ENCODE results near the gene ERCC6L. TPM values are rescaled to one million over a fixed set of nuclear protein-coding genes. Genes with fewer than 3 reads are reported as not detected.

ERCC6L gene
- total and polyA plus RNA-seq, 2 of the 13 experiments (the other 11 are each of a cell fraction or from before 2014, with no cell fraction given): 0.86 to 9.5 TPM

DNA sequence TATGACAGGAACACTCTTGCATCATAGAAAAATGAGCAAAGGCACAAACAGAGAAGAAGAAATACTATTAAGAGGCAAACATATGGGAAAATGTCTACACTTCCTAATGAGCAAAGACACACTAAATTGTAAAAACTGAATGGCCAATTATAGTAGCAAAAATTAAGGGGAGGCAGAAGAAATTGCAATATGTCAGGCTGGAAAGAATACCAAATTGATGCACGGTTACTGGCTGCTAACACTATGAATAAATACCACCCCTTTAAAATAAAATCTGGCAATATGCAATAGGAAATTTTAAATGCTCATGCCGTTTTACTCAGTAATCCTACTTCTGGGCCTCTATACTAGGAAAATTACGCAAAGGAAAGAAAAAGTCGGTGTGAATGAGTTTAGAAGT is 73.3 kb downstream of the ERCC6L start (continued):
- TF ChIP-seq ZNF570 (CRISPR knock-in tag; IDR thresholded peaks at IDR 0.05; ENCODE audit: borderline replicate concordance) (no peak), ZNF558 (CRISPR knock-in tag; IDR thresholded peaks at IDR 0.05; ENCODE audit: borderline replicate concordance) (no peak)
- TF ChIP-seq, protein P1, sequence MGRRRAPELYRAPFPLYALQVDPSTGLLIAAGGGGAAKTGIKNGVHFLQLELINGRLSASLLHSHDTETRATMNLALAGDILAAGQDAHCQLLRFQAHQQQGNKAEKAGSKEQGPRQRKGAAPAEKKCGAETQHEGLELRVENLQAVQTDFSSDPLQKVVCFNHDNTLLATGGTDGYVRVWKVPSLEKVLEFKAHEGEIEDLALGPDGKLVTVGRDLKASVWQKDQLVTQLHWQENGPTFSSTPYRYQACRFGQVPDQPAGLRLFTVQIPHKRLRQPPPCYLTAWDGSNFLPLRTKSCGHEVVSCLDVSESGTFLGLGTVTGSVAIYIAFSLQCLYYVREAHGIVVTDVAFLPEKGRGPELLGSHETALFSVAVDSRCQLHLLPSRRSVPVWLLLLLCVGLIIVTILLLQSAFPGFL (CRISPR knock-in tag; IDR thresholded peaks at IDR 0.05): no peak
- TF ChIP-seq, protein P2, sequence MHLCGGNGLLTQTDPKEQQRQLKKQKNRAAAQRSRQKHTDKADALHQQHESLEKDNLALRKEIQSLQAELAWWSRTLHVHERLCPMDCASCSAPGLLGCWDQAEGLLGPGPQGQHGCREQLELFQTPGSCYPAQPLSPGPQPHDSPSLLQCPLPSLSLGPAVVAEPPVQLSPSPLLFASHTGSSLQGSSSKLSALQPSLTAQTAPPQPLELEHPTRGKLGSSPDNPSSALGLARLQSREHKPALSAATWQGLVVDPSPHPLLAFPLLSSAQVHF (CRISPR knock-in tag; IDR thresholded peaks at IDR 0.05): no peak

DNA sequence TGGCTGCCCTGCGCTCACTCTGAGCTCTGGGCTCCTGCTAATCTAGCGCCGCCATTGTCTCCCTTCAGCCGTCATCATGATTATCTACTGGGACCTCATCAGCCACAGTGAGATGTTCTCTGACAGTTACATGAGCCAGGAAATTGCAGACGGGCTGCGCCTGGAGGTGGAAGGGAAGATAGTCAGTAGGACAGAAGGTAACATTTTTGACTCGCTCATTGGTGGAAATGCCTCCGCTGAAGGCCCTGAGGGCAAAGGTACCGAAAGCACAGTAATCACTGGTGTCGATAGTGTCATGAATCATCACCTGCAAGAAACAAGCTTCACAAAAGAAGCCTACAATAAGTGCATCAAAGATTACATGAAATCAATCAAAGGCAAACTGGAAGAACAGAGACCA is 79.1 kb downstream of the ERCC6L start:
- intact Hi-C loops (cut with micrococcal nuclease; ENCODE audit: unreplicated experiment): no loop called here
- CTCF ChIA-PET (ENCODE audit: low intra/inter-chr PET ratio, low total read pairs): no interaction called here
- FAIRE-seq: no peak
- BruUV-seq (replicated peaks): no TSS peak
- Histone ChIP-seq H3K9ac (ENCODE audit: insufficient read depth, low read depth, low read length) (no peak overlapping the region), H2AFZ (ENCODE audit: low read length) (no peak overlapping the region), H3K9me3 (ENCODE audit: low read length) (no peaks in the 10 kb centered on the region; the same call in 1 of the 2 replicates), H3K4me1 (ENCODE audit: insufficient read depth, low read length) (no peaks in the 10 kb centered on the region), H3K79me2 (ENCODE audit: insufficient read depth, low read length) (no peaks in the 10 kb centered on the region), H3K27me3 (ENCODE audit: control insufficient read depth in 1 of 2, insufficient read depth in 2 of 2, low read length in 2 of 2) (no peaks in the 10 kb centered on the region), H4K20me1 (ENCODE audit: insufficient read depth, low read length) (no peaks in the 10 kb centered on the region), H3K4me2 (ENCODE audit: low read depth, low read length) (no peak overlapping the region), H3K4me3 (replicated peaks in 1 of 3; ENCODE audit: insufficient read depth in 1 of 3, low read depth in 2 of 3, low read length in 3 of 3) (no peak overlapping the region), H3K36me3 (replicated peaks in 1 of 2; ENCODE audit: control insufficient read depth in 1 of 2, insufficient read depth in 2 of 2, low read length in 2 of 2) (no peaks in the 10 kb centered on the region), H3K27ac (ENCODE audit: extremely low read length, insufficient read depth, low read length) (no peak overlapping the region)
- no peak for DNase-seq (ENCODE audit: low spot score)
- 47% methylated on average over 10 of the region's 10 CpGs for WGBS (ENCODE audit: low lambda C conversion rate)
- POLR2A ChIA-PET: no interaction called here
- in situ Hi-C loops (cut with HindIII; ENCODE audit: extremely low pct_ligation_motif_present, low pct_unique_long_range_greater_than_20kb): no loop called here
- ATAC-seq: no peak
- TF ChIP-seq ZBTB8A (CRISPR knock-in tag; IDR thresholded peaks at IDR 0.05; ENCODE audit: borderline replicate concordance, low read depth): no peak
- TF ChIP-seq FOXM1 (CRISPR knock-in tag; IDR thresholded peaks at IDR 0.05): no peak
- no peak for TF ChIP-seq SIX4 (CRISPR knock-in tag; IDR thresholded peaks at IDR 0.05)
- TF ChIP-seq ZFAT (CRISPR knock-in tag; conservative IDR thresholded peaks at IDR 0.05): no peak
- TF ChIP-seq GFI1 (CRISPR knock-in tag; IDR thresholded peaks at IDR 0.05; ENCODE audit: borderline replicate concordance): no peak
- no peak for TF ChIP-seq NRL (CRISPR knock-in tag; IDR thresholded peaks at IDR 0.05; ENCODE audit: borderline replicate concordance)
- TF ChIP-seq MBD4 (IDR thresholded peaks at IDR 0.05; ENCODE audit: borderline replicate concordance, low read length): no peak
- no peak for TF ChIP-seq ZC3H4 (CRISPR knock-in tag; IDR thresholded peaks at IDR 0.05; ENCODE audit: borderline replicate concordance)
- TF ChIP-seq ZSCAN21 (CRISPR knock-in tag; IDR thresholded peaks at IDR 0.05; ENCODE audit: borderline replicate concordance): no peak
- TF ChIP-seq NBN (conservative IDR thresholded peaks at IDR 0.05): no peak
- TF ChIP-seq, protein P3, sequence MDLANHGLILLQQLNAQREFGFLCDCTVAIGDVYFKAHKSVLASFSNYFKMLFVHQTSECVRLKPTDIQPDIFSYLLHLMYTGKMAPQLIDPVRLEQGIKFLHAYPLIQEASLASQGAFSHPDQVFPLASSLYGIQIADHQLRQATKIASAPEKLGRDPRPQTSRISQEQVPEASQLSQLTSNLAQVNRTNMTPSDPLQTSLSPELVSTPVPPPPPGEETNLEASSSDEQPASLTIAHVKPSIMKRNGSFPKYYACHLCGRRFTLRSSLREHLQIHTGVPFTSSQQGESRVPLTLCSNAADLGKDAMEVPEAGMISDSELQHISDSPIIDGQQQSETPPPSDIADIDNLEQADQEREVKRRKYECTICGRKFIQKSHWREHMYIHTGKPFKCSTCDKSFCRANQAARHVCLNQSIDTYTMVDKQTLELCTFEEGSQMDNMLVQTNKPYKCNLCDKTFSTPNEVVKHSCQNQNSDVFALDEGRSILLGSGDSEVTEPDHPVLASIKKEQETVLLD (CRISPR knock-in tag; IDR thresholded peaks at IDR 0.05; ENCODE audit: low read depth): no peak
- no peak for TF ChIP-seq ARNT2 (CRISPR knock-in tag; IDR thresholded peaks at IDR 0.05; ENCODE audit: low read depth)
- no peak for TF ChIP-seq ZFP90 (CRISPR knock-in tag; IDR thresholded peaks at IDR 0.05; ENCODE audit: borderline replicate concordance)
- TF ChIP-seq, protein P4, sequence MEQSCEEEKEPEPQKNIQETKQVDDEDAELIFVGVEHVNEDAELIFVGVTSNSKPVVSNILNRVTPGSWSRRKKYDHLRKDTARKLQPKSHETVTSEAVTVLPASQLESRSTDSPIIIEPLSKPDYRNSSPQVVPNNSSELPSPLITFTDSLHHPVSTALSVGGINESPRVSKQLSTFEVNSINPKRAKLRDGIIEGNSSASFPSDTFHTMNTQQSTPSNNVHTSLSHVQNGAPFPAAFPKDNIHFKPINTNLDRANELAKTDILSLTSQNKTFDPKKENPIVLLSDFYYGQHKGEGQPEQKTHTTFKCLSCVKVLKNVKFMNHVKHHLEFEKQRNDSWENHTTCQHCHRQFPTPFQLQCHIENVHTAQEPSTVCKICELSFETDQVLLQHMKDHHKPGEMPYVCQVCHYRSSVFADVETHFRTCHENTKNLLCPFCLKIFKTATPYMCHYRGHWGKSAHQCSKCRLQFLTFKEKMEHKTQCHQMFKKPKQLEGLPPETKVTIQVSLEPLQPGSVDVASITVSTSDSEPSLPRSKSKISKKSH (CRISPR knock-in tag; IDR thresholded peaks at IDR 0.05; ENCODE audit: borderline replicate concordance): no peak
- TF ChIP-seq ZNF607 (CRISPR knock-in tag; IDR thresholded peaks at IDR 0.05; ENCODE audit: borderline replicate concordance): no peak
- TF ChIP-seq FOXK2 (IDR thresholded peaks at IDR 0.05): no peak
- TF ChIP-seq ZFY (CRISPR knock-in tag; IDR thresholded peaks at IDR 0.05): no peak

All from HepG2 (cell line).